ENCODE measurements around the gene ANXA11.

The ANXA11 gene

DNA sequence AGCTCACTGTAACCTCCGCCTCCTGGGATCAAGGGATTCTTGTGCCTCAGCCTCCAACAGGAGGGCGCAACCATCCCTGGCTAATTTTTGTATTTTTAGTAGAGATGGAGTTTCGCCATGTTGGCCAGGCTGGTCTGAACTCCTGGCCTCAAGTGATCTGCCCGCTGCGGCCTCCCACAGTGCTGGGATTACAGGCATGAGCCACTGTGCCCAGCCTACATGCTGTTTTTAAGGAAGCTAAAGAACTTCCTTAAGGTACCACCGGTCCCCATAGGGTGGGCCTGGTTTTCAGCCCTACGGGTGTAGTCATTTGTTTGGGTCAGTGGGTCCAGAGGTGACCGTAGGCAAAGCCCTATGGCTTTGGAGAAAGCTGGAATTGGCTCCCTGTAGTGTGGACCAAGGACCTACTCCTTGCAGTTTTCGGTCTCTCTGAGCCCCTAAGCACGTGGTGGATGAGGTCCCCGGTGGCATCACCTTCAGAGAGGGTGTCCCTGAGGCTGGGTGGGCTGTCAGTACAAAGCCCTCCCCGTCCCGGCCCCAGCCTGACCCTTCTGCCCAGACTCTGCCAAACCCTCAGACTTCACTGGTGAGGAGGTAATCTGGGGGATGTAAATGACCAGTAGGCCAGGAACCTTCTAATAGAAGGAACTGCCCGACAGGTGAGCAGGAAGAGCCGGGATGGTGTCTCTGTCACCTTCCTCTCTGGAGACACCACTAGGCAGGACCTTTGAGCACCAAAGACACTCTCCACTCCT lies 30.5 kb downstream of the ANXA11 start:
- POLR2A ChIA-PET: no interaction called here
- H3K4me3 ChIP-seq (ENCODE audit: low read depth, low read length): no peak overlapping the region
- TF ChIP-seq CTCF (IDR thresholded peaks at IDR 0.05; ENCODE audit: insufficient read depth, low read length, missing control alignments): no peak
- CTCF ChIA-PET: interaction anchor here (1.0 to 2.7 kb wide), 2 partner anchors 10 to 12 kb away, joined by 3 to 11 read pairs; no protein-coding TSS in a partner anchor
- DNase-seq (ENCODE audit: low read depth, low spot score): no peak

DNA sequence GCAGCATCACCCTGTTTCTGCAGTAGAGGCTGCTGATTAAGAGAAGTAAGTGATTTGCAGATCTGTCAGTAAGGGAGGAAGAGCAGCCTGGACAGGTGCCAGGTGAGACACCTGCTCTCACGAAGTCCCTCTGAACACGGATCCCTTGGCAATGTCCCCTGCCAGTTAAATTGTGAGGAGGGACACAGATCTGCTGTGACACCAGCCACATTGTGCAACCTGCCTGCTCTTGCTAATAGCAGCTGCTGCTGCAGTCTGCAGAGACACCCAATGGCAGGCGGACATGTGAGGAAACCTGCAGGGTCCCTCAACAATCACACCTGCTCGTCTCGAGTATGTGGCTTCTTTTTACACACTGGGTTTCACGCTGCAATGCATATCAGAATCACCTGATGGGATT lies 31.9 kb downstream of the ANXA11 start:
- no peak for DNase-seq (ENCODE audit: low read depth, low spot score)
- H3K4me3 ChIP-seq (ENCODE audit: low read depth, low read length): no peak overlapping the region
- TF ChIP-seq CTCF (IDR thresholded peaks at IDR 0.05; ENCODE audit: insufficient read depth, low read length, missing control alignments): no peak
- POLR2A ChIA-PET: no interaction called here
- CTCF ChIA-PET: no interaction called here

DNA sequence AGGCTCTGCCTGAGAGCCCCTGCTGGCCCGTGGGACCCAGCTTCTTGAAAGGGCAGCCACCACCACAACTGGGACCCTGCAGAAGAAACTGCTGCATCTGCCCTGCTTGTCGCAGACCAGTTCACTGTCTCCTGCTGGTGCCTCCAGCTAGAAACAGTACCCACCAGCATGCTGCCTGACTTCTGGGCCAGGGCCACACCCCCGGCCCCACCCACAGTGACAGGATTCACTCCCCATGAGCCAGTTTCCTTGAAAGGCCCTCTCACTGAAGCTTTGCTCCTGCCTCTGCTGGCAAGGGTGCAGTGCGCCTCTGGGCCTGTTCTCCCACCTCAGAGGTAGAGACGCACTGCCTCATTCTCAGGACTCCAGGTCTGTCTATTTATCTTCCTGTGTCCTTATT lies 32.4 kb downstream of the ANXA11 start:
- H3K4me3 ChIP-seq (ENCODE audit: low read depth, low read length): no peak overlapping the region
- ChIA-PET POLR2A (no interaction called here), CTCF (no interaction called here)
- DNase-seq (ENCODE audit: low read depth, low spot score): no peak
- no peak for TF ChIP-seq CTCF (IDR thresholded peaks at IDR 0.05; ENCODE audit: insufficient read depth, low read length, missing control alignments)

DNA sequence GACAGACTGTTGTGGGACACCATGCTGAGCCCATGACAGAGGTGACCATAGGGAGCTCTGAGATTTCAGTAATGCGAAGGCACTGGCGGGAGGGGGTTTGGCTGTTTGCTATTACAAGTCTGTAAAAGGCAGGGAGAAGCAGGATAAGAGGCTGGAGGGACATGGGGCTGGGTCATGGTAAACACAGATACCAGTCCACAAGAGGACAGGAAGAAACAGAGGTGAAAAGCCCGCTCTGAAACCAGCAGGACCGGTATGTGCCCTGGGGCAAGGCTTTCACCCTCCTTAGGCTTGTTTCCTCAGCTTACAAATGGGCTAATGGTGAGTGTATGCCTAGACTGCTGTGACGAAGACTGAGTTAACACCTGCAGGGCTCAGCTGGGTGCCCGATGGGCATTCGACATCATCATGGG lies 34.1 kb downstream of the ANXA11 start:
- ChIA-PET POLR2A (no interaction called here), CTCF (interaction anchor here (0.8 kb wide), 1 partner anchor 27 kb away, joined by 3 read pairs; no protein-coding TSS in a partner anchor)
- TF ChIP-seq CTCF (IDR thresholded peaks at IDR 0.05; ENCODE audit: insufficient read depth, low read length, missing control alignments): no peak
- no peak overlapping the region for H3K4me3 ChIP-seq (ENCODE audit: low read depth, low read length)
- DNase-seq (ENCODE audit: low read depth, low spot score): no peak

GRCh38 chr10:80170641-80171040 lies 34.7 kb downstream of the ANXA11 start:
- no peak overlapping the region for H3K4me3 ChIP-seq (ENCODE audit: low read depth, low read length)
- TF ChIP-seq CTCF (IDR thresholded peaks at IDR 0.05; ENCODE audit: insufficient read depth, low read length, missing control alignments): no peak
- ChIA-PET POLR2A (no interaction called here), CTCF (no interaction called here)
- DNase-seq (ENCODE audit: low read depth, low spot score): no peak

DNA sequence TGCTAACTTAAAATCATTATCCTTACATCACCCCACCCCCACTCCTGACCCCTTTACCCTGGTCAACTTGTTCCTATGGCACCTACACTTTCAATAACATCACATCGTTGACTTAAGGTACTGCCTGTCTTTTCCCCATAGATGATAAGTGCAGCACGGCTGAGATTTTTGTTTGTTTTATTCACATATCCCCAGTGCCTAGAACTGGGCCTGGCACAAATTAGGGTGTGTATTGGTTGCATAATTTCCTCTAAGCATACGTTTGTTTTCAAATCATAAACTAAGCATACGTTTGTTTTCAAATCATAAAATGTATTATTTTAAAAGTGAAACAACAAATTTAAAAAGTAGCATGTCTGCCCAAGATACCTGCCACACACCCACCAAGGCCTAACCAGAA lies 35.3 kb downstream of the ANXA11 start:
- no peak for DNase-seq (ENCODE audit: low read depth, low spot score)
- ChIA-PET CTCF (no interaction called here), POLR2A (no interaction called here)
- no peak for TF ChIP-seq CTCF (IDR thresholded peaks at IDR 0.05; ENCODE audit: insufficient read depth, low read length, missing control alignments)
- no peak overlapping the region for H3K4me3 ChIP-seq (ENCODE audit: low read depth, low read length)

All from AG04449 (cell line).